SIG-M5 treated with dmso at 0.1 percent for 504 hours (cell line): ENCODE data around the gene MDH2.
"Not testable (repeated sequence)": the region's sequence is repeated elsewhere in the genome, so short reads cannot be mapped to it uniquely, and the experiment has no call there.

ENCODE experiments used
- DNase-seq: peaks from one replicate; lab custom pipeline; 2025; ENCODE audit not compliant: unreplicated experiment; lab: John Stamatoyannopoulos, UW

The MDH2 gene

DNA sequence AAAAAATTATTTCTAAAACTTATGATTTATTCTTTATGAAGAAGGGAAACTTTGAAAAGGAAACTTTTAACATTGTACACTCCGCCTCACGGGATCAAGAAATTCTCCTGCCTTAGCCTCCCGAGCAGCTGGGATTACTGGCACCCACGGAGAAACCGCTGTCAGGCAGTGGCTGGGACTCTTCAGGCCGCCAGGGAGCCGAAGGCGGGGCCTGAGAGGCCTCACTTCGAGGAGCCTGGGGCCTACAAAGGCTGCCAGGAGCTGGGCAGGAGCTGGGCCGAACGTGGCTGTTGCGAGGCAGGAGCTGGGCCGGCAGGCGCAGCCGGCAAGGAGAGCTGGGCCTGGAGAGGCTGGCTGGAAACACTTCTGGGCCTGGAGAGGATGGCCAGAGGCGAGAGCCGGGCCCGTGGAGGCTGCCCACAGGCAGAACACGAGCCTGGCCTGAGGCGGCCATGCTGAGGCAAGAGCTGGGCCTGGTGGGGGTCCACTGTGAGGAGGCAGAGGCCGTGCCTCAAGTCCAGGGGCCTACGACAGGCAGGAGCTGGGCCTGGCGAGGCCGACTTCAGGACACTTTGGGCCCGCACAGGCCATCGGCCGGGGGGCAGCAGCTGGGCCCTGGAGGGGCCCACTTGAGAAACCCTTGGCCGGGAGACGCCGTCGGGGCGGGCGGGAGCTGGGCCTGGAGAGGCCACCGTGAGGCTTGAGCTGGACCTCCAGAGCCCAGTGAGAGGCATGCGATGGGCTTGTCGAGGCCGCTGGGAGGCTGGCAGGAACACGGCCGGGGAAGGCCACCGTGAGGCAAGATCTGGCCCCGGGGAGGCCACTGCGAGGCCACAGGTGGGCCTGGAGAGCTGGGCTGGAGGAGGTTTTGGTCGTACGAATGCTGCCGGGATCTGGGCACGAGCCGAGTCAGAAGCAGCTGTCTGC, 23.7 kb downstream of the MDH2 start:
- no peak for DNase-seq

DNA sequence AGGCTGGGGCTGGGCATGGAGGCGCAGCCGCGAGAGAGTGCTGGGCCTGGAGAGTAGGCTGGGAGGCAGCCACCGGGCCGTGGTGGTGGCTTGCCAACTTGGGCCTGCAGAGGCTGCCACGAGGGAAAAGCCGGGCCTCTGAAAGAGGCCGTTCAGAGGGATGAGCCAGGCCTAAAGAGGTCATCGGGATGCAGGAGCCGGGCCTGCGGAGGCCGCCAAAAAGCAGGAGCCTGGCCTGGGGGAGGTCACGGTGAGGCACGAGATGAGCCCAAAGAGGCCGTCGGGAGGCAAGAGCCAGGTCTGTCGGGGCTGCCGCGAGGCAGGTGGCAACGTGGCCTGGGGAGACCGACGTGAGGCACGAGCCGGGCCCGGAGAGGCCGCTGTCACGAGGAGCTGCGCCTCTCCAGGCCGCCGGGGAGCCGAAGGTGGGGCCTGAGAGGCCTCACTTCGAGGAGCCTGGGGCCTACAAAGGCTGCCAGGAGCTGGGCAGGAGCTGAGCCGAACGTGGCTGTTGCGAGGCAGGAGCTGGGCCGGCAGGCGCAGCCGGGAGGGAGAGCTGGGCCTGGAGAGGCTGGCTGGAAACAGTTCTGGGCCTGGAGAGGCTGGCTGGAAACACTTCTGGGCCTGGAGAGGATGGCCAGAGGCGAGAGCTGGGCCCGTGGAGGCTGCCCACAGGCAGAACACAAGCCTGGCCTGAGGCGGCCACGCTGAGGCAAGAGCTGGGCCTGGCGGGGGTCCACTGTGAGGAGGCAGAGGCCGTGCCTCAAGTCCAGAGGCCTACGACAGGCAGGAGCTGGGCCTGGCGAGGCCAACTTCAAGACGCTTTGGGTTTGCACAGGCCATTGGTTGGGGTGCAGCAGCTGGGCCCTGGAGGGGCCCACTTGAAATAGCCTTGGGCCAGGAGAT, 24.6 kb downstream of the MDH2 start:
- no peak for DNase-seq

DNA sequence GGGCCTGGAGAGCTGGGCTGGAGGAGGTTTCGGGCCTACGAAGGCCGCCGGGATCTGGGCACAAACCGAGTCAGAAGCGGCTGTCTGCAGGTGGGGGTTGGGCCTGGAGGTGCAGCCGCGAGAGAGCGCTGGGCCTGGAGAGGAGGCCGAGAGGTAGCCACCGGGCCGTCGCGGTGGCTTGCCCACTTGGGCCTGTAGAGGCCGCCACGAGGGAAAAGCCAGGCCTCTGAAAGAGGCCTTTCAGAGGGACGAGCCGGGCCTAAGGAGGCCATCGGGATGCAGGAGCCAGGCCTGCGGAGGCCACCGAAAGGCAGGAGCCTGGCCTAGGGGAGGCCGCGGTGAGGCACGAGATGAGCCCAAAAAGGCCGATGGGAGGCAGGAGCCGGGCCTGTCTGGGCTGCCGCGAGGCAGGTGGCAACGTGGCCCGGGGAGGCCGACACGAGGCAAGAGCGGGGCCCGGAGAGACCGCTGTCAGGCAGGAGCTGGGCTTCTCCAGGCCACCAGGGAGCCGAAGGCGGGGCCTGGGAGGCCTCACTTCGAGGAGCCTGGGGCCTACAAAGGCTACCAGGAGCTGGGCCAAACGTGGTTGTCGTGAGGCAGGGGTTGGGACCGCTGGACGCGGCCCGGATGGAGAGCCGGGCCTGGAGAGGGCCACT, 25.6 kb downstream of the MDH2 start:
- DNase-seq: no peak

DNA sequence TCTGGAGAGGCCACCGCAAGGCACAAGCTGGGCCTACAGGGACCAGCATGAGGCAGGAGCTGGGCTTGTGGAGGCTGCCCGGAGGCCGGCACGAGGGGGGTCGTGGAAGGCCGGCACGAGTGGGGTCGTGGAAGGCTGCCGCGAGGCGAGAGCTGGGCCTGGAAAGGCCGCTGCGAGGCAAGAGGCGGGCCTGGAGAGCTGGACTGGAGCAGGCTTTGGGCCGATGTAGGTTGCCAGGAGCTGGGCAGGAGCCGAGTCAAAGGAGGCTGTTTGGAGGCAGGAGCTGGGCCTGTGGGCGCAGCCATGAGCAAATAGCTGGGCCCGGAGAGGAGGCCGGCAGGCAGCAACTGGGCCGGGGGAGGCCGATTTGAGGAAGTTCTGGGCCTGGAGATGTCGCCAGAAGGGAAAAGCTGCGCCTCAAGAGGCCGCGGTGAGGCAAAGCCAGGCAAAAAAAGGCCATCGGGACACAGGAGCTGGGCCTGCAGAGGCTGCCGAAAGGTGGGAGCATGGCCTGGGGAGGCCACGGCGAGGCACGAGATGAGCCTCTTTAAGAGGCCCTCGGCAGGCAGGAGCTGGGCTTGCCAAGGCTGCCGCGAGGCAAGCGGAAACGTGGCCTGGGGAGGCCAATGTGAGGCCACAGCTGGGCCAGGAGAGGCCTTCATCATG, 26.5 kb downstream of the MDH2 start:
- DNase-seq: no peak

DNA sequence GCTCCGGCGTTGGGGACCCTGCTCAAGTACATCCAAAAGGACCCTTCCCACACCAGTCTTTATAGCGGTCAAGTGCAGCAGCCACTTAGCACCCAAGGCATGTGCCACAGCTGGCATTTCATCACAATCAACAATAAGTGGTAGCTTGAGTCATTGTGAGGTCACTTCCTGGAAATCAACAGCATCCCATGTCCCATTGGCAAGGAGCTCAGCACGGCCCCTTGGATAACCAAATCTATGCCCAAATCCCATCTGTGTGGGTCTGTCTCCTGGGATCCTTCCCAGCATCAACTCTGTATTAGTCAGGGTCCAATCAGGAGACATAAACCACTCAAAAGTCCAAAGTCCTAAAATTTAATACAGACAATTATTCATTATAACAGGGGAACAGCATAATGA, 27.1 kb downstream of the MDH2 start:
- DNase-seq: no peak

DNA sequence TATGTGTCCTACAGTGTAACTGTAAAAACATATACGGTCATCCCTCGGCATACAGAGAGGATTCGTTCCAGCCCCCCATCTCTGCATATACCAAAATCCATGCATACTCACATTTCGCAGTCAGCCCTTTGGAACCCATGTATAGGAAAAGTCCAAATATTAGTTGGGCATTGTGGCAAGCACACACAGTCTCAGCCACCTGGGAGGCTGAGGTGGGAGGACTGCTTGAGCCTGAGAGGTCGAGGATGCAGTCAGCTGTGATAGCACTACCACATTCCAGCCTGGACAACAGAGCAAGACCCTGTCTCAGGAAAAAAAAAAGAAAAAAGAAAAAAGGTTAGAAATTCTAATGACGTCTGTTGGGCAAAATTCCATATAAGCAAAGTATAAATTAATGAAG, 29.1 kb downstream of the MDH2 start:
- DNase-seq: no peak

DNA sequence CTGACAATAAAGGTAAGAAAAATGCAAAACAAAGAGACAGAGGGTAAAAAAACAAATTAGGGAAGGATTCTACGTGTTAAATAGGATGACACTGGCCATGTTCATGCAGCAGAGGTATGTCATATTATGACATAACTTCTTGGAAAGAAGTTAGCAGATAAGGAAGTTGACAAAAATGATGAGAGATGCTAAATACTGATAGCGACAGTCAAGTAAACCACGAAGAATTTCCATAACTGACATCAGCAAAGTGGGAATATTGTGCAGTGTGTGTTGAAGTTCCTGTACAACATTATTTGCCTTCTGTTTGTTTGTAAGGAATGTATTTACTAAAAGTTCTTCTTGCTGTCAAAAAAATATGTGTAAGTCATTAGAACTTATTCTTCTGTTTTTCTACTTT, 29.5 kb downstream of the MDH2 start:
- DNase-seq: no peak

DNA sequence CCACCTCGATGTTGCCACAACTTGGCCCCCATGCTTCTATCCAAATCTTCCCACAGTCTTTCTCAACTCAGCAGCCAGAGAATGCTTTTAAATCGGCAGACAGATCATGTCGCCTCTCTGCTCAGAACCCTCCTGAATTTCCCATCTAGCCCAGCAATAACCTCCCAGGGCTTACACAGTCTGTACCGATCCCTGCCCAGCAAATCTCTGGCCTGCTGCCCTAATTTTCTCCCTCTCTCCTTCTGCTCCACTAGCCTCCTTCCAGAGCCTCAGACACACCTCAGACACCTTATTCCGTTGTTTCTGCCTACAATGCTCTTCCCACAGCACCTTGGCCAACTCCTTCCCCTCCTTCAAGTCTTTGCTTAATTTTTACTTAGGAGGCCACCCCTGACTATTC, 32.3 kb downstream of the MDH2 start:
- no peak for DNase-seq

DNA sequence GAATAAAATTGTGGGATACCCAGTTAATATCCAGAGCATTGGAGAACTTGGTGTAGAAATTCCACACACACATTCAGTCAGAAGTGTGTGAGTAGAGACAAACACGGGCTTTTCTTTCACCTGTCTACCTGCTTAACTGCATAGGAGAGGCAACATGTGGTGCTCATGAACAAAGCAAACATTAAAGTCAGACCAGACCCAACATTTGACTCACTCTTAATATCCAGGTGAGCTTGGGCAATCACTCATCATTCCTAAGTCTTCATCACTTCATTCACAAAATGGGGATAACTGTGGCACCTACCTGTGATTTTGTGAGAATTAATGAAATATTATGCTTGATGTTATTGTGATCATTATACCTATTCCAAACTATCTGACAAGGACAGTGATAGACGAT, 36.2 kb downstream of the MDH2 start:
- not testable (repeated sequence) for DNase-seq

DNA sequence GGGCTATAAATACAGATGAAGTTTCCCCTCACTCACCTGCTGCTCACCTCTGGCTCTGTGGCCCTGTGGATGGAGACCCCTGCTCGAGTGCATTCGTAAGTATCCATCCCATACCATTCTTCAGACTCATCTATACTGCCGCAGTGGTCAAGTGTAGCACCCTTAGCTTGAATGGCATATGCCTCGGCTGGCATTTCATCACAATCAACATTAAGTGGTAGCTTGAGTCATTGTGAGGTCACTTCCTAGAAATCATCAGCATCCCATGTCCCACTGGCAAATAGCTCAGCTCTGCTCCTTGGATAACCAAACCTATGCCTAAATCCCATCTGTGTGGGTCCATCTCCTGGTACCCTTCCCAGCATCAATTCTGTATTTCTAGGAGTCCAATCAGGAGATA, 38.2 kb downstream of the MDH2 start:
- DNase-seq: no peak

DNA sequence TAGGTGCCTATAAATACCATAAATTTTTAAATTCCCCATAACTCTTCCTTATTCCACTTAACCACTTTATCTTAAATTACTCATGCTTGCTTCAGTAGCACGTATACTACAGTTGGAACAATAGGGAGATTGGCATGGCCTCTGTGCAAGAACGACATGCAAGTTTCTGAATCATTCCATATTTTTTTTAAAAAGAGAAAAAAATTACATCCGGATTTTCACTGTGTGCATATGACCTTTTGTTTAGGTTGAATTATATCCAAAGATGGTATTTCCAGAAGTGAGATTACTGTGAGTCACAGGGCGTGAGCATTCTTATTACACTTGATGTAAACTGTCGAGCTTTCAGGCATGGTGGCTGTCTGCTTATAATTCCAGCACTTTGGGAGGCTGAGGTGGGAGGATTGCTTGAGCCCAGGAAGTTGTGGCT, 39.5 kb downstream of the MDH2 start:
- DNase-seq: peak; percentile 28

DNA sequence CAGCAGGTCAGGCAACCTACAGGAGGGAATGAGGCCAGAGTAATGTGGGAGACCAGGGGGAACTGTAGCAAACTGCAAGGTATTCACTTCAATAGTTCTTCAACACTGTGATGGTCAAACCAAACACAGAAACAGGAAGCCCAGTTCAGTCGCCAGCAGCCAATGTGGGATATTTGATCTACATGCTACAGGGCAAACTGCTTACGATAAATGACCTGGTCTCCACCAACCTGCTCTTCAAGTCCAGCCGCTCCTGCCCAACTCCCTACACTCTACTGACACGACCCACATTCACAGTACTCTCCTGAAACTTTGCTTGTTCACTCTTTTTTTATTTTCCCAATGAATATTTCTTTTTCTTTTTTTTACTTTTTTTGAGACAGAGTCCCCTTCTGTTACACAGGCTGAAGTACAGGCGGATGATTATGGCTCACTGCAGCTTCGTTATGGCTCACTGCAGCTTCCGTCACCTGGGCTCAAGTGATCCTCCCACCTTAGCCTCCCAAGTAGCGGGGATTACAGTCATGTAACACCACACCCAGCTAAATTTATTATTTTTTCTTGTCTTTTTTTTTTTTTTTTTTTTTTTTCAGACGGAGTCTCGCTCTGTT, 42.1 kb downstream of the MDH2 start:
- DNase-seq: peak; percentile 28

DNA sequence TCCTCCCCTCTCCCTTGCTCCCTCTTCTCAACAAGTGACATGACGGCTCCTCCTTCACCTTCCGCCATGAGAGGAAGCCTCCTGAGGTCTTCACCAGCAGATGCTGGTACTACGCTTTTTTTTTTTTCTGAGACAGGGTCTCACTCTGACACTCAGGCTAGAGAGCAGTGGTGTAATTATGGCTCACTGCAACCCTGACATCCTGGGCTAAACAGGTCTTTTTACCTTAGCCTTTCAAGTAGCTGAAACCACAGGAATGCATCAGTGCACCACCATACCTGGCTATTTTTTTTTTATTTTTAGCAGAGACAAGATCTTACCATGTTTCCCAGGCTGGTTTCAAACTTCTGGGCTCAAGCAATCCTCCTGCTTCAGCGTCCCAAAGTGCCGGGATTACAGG, 43.6 kb downstream of the MDH2 start:
- DNase-seq: no peak

DNA sequence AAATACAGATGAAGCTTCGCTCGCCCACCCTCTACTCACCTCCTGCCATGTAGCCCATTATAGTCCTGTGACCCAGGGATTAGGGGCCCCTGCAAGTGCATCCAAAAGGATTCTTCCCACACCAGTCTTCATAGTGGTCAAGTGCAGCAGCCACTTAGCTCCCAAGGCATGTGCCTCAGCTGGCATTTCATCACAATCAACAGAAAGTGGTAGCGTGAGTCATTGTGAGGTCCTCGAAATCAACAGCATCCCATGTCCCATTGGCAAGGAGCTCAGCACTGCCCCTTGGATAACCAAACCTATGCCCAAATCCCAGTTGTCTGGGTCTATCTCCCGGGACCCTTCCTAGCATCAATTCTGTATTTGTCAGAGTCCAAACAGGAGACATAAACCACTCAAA, 45.6 kb downstream of the MDH2 start:
- not testable (repeated sequence) for DNase-seq

DNA sequence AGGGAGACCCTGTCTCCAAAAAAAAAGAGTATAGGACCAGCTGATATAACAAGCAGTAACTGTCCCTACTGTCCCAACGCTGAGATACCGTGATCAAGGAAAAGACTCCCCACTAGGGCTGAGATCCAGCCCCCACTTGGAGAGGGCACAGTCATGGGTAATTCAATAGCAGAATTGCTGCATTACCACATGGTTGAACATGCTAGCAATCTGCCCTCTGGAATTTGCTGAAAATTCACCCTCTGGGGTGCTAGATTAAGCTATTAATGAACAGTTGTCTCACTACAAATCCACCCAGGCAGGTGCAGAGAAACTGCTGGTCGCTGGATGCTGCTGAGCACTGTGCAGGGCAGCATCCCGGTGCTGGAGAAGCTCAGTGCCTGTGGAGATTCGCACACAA, 46.4 kb downstream of the MDH2 start:
- DNase-seq: not testable (repeated sequence)

DNA sequence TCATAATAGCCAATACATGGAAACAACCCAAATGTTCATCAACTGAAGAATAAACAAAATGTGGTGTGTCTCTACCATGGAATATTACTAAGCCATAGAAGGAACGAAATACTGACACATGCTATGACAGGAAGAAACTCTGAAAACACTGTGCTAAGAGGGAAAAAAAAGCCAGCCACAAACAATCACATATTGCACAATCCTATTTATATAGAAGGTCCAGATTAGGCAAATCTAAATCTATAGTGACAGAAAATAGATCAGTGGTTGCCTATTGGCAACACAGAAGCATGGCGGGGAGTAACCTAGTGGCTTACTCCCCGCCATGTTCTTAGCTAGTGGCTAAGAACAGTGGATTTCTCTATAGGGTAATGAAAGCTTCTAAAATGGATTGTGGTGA, 48.0 kb downstream of the MDH2 start:
- no peak for DNase-seq

DNA sequence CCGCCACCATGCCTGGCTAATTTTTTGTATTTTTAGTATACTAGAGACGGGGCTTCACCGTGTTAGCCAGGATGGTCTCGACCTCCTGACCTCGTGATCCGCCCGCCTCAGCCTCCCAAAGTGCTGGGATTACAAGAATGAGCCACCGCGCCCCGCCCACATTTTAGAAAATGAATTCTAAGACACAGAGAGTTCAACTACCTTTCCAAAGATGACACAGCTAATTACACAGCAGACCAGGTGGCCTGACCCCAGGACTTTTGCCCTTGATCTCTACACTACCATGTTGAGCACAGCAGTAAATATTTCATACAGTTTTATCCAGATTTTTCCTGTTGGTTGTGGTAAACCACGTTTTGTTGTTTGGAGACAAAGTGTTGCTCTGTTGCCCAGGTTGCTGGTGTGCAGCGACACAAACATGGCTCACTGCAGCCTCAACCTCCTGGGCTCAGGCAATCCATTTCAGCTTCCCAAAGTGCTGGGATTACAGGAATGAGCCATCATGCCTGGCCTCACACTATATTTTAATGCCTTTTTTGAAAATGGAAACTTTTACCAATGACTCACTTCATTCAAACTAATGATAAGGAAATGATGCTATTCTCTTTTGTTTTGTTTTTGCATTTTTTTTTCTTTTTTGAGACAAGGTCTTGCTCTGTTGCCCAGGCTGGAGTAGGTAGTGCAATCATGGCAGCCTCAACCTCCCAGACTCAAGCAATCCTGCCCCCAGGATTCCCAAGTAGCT, 54.0 kb downstream of the MDH2 start:
- not testable (repeated sequence) for DNase-seq

DNA sequence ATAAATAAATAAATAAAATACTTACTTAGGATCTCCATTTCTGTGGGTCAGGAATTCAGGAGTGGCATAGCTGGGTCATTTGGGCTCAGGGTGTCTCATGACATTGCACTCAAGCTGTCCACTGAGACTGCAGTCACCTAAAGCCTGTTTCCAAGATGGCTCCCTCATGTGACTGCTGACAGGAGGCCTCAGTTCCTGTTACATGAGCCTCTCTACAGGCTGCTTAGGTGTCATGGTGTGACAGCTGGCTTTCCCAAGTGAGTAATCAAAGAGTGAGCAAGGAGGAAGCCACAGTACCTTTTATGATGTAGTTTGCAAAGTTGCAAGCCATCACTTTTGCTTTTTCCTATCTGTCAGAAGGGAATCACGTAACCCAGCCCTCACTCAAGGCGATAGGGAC, 55.9 kb downstream of the MDH2 start:
- DNase-seq: not testable (repeated sequence)

DNA sequence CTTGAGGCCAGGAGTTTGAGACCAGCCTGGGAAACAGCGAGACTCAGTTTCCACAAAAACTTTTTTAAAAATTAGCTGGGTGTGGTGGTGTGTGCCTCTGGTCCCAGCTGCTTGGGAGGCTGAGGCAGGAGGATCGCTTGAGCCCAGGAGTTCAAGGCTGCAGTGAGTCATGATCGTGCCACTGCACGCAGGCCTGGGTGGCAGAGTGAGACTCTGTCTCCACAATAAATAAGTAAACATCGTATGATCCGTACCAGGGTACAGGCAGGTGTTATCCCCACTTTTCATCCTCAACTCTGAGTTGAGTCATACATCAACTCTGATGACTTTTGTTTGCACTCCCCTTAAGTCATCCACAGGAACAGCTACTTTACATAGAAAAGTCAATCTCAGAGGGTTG, 58.2 kb downstream of the MDH2 start:
- not testable (repeated sequence) for DNase-seq

DNA sequence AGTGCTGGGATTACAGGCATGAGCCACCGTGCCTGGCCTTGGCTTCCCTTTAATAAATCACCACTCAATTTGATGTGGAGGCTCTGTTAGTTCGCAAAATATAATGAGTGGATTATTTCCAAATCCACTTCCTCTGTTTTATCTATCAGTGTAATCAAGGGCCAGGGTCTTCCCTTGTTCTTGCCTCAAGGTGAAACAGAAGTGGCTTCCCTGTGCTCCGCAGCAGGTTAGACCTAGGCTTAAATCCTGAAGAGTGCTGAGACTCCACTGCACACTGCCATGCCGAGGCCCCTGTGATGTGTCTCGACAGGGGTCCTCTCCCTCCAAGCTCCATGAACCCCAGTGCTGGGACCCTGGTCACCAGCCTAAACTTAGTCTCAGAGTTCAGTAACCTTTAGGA, 59.0 kb downstream of the MDH2 start:
- DNase-seq: no peak
